ENCODE measurements around the gene ZNF683.

Gene ZNF683

DNA sequence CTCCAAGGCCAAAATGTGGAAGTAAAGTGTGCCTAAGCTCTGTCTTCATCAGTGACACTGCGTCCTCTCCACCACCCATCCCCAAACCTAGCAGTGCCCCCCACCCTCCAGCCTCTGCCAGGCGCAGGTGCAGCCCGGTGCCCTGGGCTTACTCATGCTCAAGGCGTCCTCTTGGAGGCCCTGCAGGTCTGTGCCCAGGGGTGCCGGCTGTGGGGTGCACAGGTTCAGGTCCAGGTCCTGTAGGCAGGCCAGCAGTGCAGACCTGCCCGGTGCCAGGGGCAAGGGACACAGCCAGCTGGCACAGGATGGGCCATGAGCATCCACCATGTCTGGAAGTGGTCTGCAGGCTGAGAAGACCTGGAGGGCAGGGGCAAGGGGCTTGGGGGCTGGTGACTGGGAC, 5.1 kb downstream of the ZNF683 start:
- H3K27ac ChIP-seq (ENCODE audit: extremely low read depth, low read depth, low read length), result no peak overlapping the region
- POLR2A ChIA-PET, result no interaction called here

DNA sequence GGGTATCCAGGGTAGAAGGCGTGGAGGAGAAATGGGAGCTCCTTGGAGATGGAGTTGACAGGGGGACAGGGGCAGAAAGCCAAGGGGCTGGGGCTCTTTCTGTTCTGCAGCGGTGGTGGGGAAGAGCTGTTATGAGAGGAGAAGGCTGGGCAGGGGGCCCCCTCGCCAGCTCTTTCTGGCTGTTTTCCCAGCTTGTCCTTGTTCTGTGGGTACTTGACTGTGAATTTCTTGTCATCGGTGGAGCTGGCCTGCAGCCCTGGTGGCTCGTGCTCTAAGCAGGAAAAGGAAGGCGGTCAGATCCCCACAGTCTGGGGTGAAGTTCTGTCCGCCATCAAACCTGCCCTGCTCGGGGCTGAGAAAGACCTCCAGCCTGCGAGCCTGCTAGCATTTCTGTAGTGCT, 7.6 kb downstream of the ZNF683 start:
- POLR2A ChIA-PET, result no interaction called here
- no peak overlapping the region for H3K27ac ChIP-seq (ENCODE audit: extremely low read depth, low read depth, low read length)
- TF ChIP-seq ZNF792 (tag by site-specific recombination; IDR thresholded peaks at IDR 0.05), result no peak
- no peak for TF ChIP-seq HOXD13 (CRISPR knock-in tag; IDR thresholded peaks at IDR 0.05; ENCODE audit: borderline replicate concordance)
- TF ChIP-seq TRIM28 (IDR thresholded peaks at IDR 0.05; ENCODE audit: borderline replicate concordance, low read length), result no peak
- no peak for TF ChIP-seq BCL11A (tag by site-specific recombination; IDR thresholded peaks at IDR 0.05; ENCODE audit: low read depth)
- TF ChIP-seq ZIC2 (tag by site-specific recombination; IDR thresholded peaks at IDR 0.05), result no peak
- no peak for TF ChIP-seq ZNF366 (tag by site-specific recombination; conservative IDR thresholded peaks at IDR 0.05)
- no peak for TF ChIP-seq ZNF391 (tag by site-specific recombination; IDR thresholded peaks at IDR 0.05; ENCODE audit: borderline replicate concordance, low read depth)
- TF ChIP-seq SALL2 (tag by site-specific recombination; IDR thresholded peaks at IDR 0.05; ENCODE audit: borderline replicate concordance), result no peak
- TF ChIP-seq, protein P1, sequence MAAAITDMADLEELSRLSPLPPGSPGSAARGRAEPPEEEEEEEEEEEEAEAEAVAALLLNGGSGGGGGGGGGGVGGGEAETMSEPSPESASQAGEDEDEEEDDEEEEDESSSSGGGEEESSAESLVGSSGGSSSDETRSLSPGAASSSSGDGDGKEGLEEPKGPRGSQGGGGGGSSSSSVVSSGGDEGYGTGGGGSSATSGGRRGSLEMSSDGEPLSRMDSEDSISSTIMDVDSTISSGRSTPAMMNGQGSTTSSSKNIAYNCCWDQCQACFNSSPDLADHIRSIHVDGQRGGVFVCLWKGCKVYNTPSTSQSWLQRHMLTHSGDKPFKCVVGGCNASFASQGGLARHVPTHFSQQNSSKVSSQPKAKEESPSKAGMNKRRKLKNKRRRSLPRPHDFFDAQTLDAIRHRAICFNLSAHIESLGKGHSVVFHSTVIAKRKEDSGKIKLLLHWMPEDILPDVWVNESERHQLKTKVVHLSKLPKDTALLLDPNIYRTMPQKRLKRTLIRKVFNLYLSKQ (tag by site-specific recombination; IDR thresholded peaks at IDR 0.05; ENCODE audit: borderline replicate concordance), result no peak
- CTCF ChIA-PET, result interaction anchor here (0.5 to 3.8 kb wide), 25 partner anchors 11 to 331 kb away, joined by 3 to 81 read pairs (median 4); partner anchors contain the start of genes CEP85, CRYBG2 and SH3BGRL3
- H3K4me3 ChIP-seq (ENCODE audit: low read depth, low read length), result no peak overlapping the region
- no peaks in the 10 kb centered on the region for H3K4me1 ChIP-seq (ENCODE audit: control insufficient read depth, insufficient read depth, low read length)
- no peaks in the 10 kb centered on the region for H3K36me3 ChIP-seq (ENCODE audit: control insufficient read depth in 2 of 2, insufficient read depth in 1 of 2, low read length in 2 of 2)
- H3K9me3 ChIP-seq (ENCODE audit: control insufficient read depth, insufficient read depth, low read depth, low read length), result no peaks in the 10 kb centered on the region

More for the DNA sequence above, 5.1 kb downstream of the ZNF683 start:
- TF ChIP-seq ZNF157 (tag by site-specific recombination; IDR thresholded peaks at IDR 0.05) (no peak), ZNF707 (tag by site-specific recombination; IDR thresholded peaks at IDR 0.05) (no peak), ZBTB8A (tag by site-specific recombination; IDR thresholded peaks at IDR 0.05) (no peak), ZNF138 (tag by site-specific recombination; IDR thresholded peaks at IDR 0.05; ENCODE audit: borderline replicate concordance) (no peak), ZNF292 (tag by site-specific recombination; IDR thresholded peaks at IDR 0.05; ENCODE audit: borderline replicate concordance, low read depth) (no peak), ZNF791 (tag by site-specific recombination; IDR thresholded peaks at IDR 0.05) (no peak), ZNF624 (tag by site-specific recombination; IDR thresholded peaks at IDR 0.05) (no peak), KLF9 (tag by site-specific recombination; IDR thresholded peaks at IDR 0.05; ENCODE audit: low read depth) (no peak), ZNF146 (tag by site-specific recombination; IDR thresholded peaks at IDR 0.05) (no peak), ZNF341 (tag by site-specific recombination; IDR thresholded peaks at IDR 0.05; ENCODE audit: low read depth) (no peak), ZNF658 (tag by site-specific recombination; IDR thresholded peaks at IDR 0.05) (no peak), ZNF521 (tag by site-specific recombination; IDR thresholded peaks at IDR 0.05) (no peak), BCL11A (tag by site-specific recombination; IDR thresholded peaks at IDR 0.05; ENCODE audit: low read depth) (no peak)
- TF ChIP-seq, protein P2, sequence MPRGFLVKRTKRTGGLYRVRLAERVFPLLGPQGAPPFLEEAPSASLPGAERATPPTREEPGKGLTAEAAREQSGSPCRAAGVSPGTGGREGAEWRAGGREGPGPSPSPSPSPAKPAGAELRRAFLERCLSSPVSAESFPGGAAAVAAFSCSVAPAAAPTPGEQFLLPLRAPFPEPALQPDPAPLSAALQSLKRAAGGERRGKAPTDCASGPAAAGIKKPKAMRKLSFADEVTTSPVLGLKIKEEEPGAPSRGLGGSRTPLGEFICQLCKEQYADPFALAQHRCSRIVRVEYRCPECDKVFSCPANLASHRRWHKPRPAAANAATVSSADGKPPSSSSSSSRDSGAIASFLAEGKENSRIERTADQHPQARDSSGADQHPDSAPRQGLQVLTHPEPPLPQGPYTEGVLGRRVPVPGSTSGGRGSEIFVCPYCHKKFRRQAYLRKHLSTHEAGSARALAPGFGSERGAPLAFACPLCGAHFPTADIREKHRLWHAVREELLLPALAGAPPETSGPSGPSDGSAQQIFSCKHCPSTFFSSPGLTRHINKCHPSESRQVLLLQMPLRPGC (tag by site-specific recombination; IDR thresholded peaks at IDR 0.05), result no peak
- TF ChIP-seq, protein P3, sequence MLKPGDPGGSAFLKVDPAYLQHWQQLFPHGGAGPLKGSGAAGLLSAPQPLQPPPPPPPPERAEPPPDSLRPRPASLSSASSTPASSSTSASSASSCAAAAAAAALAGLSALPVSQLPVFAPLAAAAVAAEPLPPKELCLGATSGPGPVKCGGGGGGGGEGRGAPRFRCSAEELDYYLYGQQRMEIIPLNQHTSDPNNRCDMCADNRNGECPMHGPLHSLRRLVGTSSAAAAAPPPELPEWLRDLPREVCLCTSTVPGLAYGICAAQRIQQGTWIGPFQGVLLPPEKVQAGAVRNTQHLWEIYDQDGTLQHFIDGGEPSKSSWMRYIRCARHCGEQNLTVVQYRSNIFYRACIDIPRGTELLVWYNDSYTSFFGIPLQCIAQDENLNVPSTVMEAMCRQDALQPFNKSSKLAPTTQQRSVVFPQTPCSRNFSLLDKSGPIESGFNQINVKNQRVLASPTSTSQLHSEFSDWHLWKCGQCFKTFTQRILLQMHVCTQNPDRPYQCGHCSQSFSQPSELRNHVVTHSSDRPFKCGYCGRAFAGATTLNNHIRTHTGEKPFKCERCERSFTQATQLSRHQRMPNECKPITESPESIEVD (tag by site-specific recombination; IDR thresholded peaks at IDR 0.05), result no peak
- TF ChIP-seq, protein P4, sequence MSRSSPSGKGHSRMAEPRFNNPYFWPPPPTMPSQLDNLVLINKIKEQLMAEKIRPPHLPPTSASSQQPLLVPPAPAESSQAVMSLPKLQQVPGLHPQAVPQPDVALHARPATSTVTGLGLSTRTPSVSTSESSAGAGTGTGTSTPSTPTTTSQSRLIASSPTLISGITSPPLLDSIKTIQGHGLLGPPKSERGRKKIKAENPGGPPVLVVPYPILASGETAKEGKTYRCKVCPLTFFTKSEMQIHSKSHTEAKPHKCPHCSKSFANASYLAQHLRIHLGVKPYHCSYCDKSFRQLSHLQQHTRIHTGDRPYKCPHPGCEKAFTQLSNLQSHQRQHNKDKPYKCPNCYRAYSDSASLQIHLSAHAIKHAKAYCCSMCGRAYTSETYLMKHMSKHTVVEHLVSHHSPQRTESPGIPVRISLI (tag by site-specific recombination; IDR thresholded peaks at IDR 0.05), result no peak
- TF ChIP-seq, protein P5, sequence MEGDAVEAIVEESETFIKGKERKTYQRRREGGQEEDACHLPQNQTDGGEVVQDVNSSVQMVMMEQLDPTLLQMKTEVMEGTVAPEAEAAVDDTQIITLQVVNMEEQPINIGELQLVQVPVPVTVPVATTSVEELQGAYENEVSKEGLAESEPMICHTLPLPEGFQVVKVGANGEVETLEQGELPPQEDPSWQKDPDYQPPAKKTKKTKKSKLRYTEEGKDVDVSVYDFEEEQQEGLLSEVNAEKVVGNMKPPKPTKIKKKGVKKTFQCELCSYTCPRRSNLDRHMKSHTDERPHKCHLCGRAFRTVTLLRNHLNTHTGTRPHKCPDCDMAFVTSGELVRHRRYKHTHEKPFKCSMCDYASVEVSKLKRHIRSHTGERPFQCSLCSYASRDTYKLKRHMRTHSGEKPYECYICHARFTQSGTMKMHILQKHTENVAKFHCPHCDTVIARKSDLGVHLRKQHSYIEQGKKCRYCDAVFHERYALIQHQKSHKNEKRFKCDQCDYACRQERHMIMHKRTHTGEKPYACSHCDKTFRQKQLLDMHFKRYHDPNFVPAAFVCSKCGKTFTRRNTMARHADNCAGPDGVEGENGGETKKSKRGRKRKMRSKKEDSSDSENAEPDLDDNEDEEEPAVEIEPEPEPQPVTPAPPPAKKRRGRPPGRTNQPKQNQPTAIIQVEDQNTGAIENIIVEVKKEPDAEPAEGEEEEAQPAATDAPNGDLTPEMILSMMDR (tag by site-specific recombination; IDR thresholded peaks at IDR 0.05), result no peak
- TF ChIP-seq, protein P6, sequence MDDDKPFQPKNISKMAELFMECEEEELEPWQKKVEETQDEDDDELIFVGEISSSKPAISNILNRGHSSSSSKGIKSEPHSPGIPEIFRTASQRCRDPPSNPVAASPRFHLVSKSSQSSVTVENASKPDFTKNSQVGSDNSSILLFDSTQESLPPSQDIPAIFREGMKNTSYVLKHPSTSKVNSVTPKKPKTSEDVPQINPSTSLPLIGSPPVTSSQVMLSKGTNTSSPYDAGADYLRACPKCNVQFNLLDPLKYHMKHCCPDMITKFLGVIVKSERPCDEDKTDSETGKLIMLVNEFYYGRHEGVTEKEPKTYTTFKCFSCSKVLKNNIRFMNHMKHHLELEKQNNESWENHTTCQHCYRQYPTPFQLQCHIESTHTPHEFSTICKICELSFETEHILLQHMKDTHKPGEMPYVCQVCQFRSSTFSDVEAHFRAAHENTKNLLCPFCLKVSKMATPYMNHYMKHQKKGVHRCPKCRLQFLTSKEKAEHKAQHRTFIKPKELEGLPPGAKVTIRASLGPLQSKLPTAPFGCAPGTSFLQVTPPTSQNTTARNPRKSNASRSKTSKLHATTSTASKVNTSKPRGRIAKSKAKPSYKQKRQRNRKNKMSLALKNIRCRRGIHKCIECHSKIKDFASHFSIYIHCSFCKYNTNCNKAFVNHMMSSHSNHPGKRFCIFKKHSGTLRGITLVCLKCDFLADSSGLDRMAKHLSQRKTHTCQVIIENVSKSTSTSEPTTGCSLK (tag by site-specific recombination; IDR thresholded peaks at IDR 0.05), result no peak
- no peak overlapping the region for H3K4me3 ChIP-seq (ENCODE audit: low read depth, low read length)
- H3K9me3 ChIP-seq (ENCODE audit: control insufficient read depth, insufficient read depth, low read depth, low read length), result no peaks in the 10 kb centered on the region
- no peaks in the 10 kb centered on the region for H3K36me3 ChIP-seq (ENCODE audit: control insufficient read depth in 2 of 2, insufficient read depth in 1 of 2, low read length in 2 of 2)
- no peaks in the 10 kb centered on the region for H3K4me1 ChIP-seq (ENCODE audit: control insufficient read depth, insufficient read depth, low read length)
- CTCF ChIA-PET, result interaction anchor here (1.0 to 1.1 kb wide), 2 partner anchors 82 to 90 kb away, joined by 3 to 7 read pairs; no protein-coding TSS in a partner anchor
